Measurements from ENCODE around the gene C4orf50. TPM values are rescaled to one million over a fixed set of nuclear protein-coding genes. Genes with fewer than 3 reads are reported as not detected.

The C4orf50 gene
- total RNA-seq, 2 donors from 2014 or later: 0.13 TPM; not detected in 1

GRCh38 chr4:5854929-5855328 is 163.3 kb downstream of the C4orf50 start:
- Histone ChIP-seq H3K36me3 (no peaks in the 10 kb centered on the region), H3K27ac (no peak overlapping the region), H3K4me1 (no peaks in the 10 kb centered on the region), H3K27me3 (no peaks in the 10 kb centered on the region), H3K4me3 (no peak overlapping the region), H3K9me3 (no peaks in the 10 kb centered on the region), H3K9ac (ENCODE audit: low read depth in 2 of 2, low read length in 2 of 2) (no peak overlapping the region)
- intact Hi-C loops (cut with DNase I): no loop called here
- TF ChIP-seq CTCF (IDR thresholded peaks at IDR 0.05): no peak
- no peak for DNase-seq

GRCh38 chr4:5852523-5853202 is 165.6 kb downstream of the C4orf50 start:
- TF ChIP-seq CTCF (IDR thresholded peaks at IDR 0.05): no peak
- no peaks in the 10 kb centered on the region for H3K9me3 ChIP-seq
- H3K36me3 ChIP-seq: no peaks in the 10 kb centered on the region
- intact Hi-C loops (cut with DNase I): no loop called here
- H3K27ac ChIP-seq: no peak overlapping the region
- no peak for DNase-seq
- no peak overlapping the region for H3K4me3 ChIP-seq
- H3K9ac ChIP-seq (ENCODE audit: low read depth in 2 of 2, low read length in 2 of 2): no peak overlapping the region
- no peaks in the 10 kb centered on the region for H3K27me3 ChIP-seq
- H3K4me1 ChIP-seq: no peaks in the 10 kb centered on the region

- H3K9me3 ChIP-seq: no peaks in the 10 kb centered on the region
- H3K4me1 ChIP-seq: no peaks in the 10 kb centered on the region
- no peak for DNase-seq
- H3K4me3 ChIP-seq: no peak overlapping the region
- no peak overlapping the region for H3K27ac ChIP-seq
- no peak for TF ChIP-seq CTCF (IDR thresholded peaks at IDR 0.05)
- H3K27me3 ChIP-seq: no peaks in the 10 kb centered on the region
- H3K9ac ChIP-seq (ENCODE audit: low read depth in 2 of 2, low read length in 2 of 2): no peak overlapping the region
- intact Hi-C loops (cut with DNase I): no loop called here
- no peaks in the 10 kb centered on the region for H3K36me3 ChIP-seq
Measured at GRCh38 chr4:5851637-5852301, 166.5 kb downstream of the C4orf50 start.

Small RNA genes lying within 50 kb of the gene (microRNA-seq; reads per million reads assigned to microRNA genes)
- not detected for gene MIR378D1

Other genes with a start within 250 kb of the C4orf50 start
- 1 to 10 TPM in 1 of 2 donors, under 1 TPM in 1; 0.49 to 1.2 TPM for gene CRMP1, start 125.3 kb downstream of the C4orf50 start, total RNA-seq
- under 1 TPM; 0.19 to 0.42 TPM for gene JAKMIP1, start 182.1 kb upstream of the C4orf50 start, total RNA-seq

All from colonic mucosa (tissue), 4 donors.